Left lung (tissue), 10 donors: ENCODE measurements around the gene ZC3H4. TPM values are rescaled to one million over a fixed set of nuclear protein-coding genes. Genes with fewer than 3 reads are reported as not detected.
A peak's percentile ranks its signal among the peaks of the same experiment; 100 is the strongest.
"Not testable (repeated sequence)": the region's sequence is repeated elsewhere in the genome, so short reads cannot be mapped to it uniquely, and the experiment has no call there.

Experiments used
- ATAC-seq: fragments of 200-7000 bp; cut with Tn5 transposase; one replicate; pipeline ENCODE4 v1.9.1; 2020; ENCODE audit warnings: moderate library complexity
- DNase-seq, 4 donors: peaks; one replicate each; pipeline ENCODE4 v3.0.0-alpha.2; 2013 to 2020
- H3K27ac ChIP-seq, 2 donors: fragments of 200-600 bp; sonication (generic) in 1 of 2; one replicate each; pipeline versions ENCODE4 v1.5.0 to v1.8.0; 2020 to 2021
- H3K27me3 ChIP-seq, 2 donors: fragments of 200-600 bp; sonication (generic) in 1 of 2; one replicate each; pipeline versions ENCODE4 v1.5.0 to v1.8.0; 2020 to 2021
- H3K36me3 ChIP-seq, 2 donors: fragments of 200-600 bp; sonication (generic) in 1 of 2; one replicate each; pipeline versions ENCODE4 v1.5.0 to v1.8.0; 2020 to 2021
- H3K4me1 ChIP-seq, 2 donors: fragments of 200-600 bp; one replicate each; pipeline ENCODE4 v1.8.0; 2021
- H3K4me3 ChIP-seq, 2 donors: fragments of 200-600 bp; sonication (generic) in 1 of 2; one replicate each; pipeline versions ENCODE4 v1.5.0 to v1.8.0; 2020 to 2021; ENCODE audit warnings: mild to moderate bottlenecking in 1 of 2
- H3K9me3 ChIP-seq, 2 donors: fragments of 200-600 bp; sonication (generic) in 1 of 2; one replicate each; pipeline versions ENCODE4 v1.5.0 to v1.8.0; 2020 to 2021
- CTCF ChIP-seq, 2 donors: fragments of 200-600 bp; sonication (generic) in 1 of 2; IDR thresholded peaks; one replicate each; pipeline versions ENCODE4 v1.5.0 to v1.8.0; 2021; ENCODE audit warnings: antibody characterized with exemption in 2 of 2
- intact Hi-C, 2 donors: fragments of 100-400 bp; cut with DNase I; formaldehyde crosslinking; loops; one replicate each; pipeline versions ENCODE4 v1.11.2 to v1.14.2; 2022
- polyA plus RNA-seq, 6 donors: library from polyadenylated mRNA; unstranded; fragments of 120-200 nt; gene quantifications; one replicate each; pipeline ENCODE4 v1.2.1, GENCODE V29; 2013; ENCODE audit not compliant: insufficient read length in 6 of 6
- total RNA-seq, 2 donors: library from RNA; stranded (reverse); fragmentation: NEBNext Ultra II Directional; extraction: Animal tissue kit (Norgen Biotek cat#: 25700); gene quantifications; one replicate each; pipeline ENCODE4 v1.2.1, GENCODE V29; 2021
- donor health status: DM: no; HTN: yes; CAD: no.
- donor health status: DM: no; HTN: no; CAD: no.

Gene ZC3H4
- total and polyA plus RNA-seq, 8 donors, result 36.6 to 48.2 (median 39.2) TPM

DNA sequence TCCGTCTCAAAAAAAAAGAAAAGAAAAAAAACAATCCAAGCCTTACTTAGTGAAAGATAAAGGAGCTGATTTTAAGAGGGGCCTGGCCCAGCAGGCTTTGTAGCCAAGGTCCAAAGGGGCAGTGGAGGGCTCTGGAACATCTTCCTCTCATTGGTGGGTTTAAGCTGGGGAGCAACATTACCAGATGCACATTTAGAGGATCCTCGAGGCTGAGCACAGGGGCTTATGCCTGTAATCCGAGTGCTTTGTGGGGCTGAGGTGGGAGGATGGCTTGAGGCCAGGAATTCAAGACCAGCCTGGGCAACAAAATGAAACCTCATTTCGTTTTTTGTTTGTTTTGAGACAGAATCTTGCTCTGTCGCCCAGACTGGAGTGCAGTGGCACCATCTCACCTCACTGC lies 57.2 kb downstream of the ZC3H4 start:
- Histone ChIP-seq H3K27me3 (no peaks in the 10 kb centered on the region), H3K27ac (no peak overlapping the region), H3K4me3 (no peak overlapping the region), H3K4me1 (no peaks in the 10 kb centered on the region), H3K9me3 (no peaks in the 10 kb centered on the region), H3K36me3 (no peaks in the 10 kb centered on the region)
- no peak for DNase-seq
- no peak for TF ChIP-seq CTCF (IDR thresholded peaks at IDR 0.05)
- ATAC-seq, result no peak
- intact Hi-C loops, result no loop called here

DNA sequence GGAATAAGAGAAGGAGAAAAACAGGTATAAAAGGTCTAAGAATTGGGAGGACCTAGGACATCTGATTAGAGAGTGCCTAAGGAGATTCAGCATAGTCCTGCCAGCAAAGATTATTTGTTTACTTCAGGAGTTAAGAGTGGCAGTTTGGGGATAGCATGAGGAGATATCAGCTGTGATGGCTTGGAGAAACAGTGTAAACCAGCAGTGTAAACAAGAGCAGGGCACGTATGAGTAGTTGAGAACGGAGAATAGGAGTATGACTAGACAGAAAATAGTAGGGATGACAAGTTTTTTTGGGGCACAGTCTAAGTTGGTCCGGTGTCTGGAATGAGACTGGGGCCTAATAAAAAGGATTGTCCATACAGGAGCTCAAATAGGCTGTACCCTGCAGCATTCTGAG lies 63.0 kb downstream of the ZC3H4 start:
- H3K4me1 ChIP-seq, result peaks cover 0 to 16% of the 10 kb centered on the region in 2 donors
- DNase-seq, ATAC-seq, H3K9me3 ChIP-seq, intact Hi-C loops, H3K4me3 ChIP-seq, H3K27ac ChIP-seq, H3K27me3 ChIP-seq, H3K36me3 ChIP-seq: not testable (repeated sequence)

- ATAC-seq, result no peak
- intact Hi-C loops, result no loop called here
These were observed 64.3 kb downstream of the ZC3H4 start for GRCh38 chr19:47049307-47049700.

DNA sequence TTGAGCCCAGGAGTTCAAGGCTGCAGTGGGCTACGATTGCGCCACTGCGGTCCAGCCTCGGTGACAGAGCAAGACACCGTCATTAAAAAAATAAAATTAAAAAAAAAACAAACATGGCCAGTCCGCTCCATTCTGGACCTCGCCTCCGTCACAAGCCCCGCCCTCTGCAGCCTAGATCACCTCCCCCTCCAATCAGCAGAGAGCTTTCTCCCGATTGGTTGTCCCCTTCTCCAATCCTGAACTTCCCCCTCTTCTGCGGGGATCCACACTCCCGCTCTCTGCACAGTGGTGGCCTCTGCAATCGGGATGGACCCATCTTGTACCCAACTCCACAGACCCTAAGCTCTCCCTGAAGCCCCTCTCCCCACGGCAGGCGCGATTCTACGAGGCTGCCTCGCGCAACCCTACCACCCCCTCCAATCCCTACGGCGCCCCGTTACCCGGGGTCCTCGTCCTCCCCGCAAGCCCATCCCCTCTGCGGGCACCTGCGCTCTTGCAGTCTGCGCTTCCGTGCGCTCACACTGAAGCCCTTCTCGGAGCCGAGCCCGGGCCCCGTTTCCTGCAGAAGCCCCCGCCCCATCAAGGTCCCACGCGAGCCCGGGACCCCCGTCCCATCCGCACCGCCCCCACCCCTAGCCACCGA lies 65.7 kb downstream of the ZC3H4 start:
- Histone ChIP-seq H3K36me3 (peaks cover 0 to 16% of the 10 kb centered on the region in 2 donors), H3K27ac (peak overlapping the region; percentile 72 to 88), H3K4me3 (peak overlapping the region; percentile 99 to 100), H3K27me3 (no peaks in the 10 kb centered on the region), H3K9me3 (no peaks in the 10 kb centered on the region), H3K4me1 (peaks cover 0 to 16% of the 10 kb centered on the region in 2 donors)
- intact Hi-C loops, result no loop called here
- peak; percentile 87 for ATAC-seq
- TF ChIP-seq CTCF (IDR thresholded peaks at IDR 0.05), result no peak
- DNase-seq, result peak; percentile 59 to 90 (median 80)

More at GRCh38 chr19:47049307-47049700, 64.3 kb downstream of the ZC3H4 start:
- Histone ChIP-seq H3K4me1 (peaks cover 0 to 16% of the 10 kb centered on the region in 2 donors), H3K9me3 (no peaks in the 10 kb centered on the region), H3K36me3 (peaks cover 0 to 11% of the 10 kb centered on the region in 2 donors), H3K4me3 (peak overlapping the region in 1 of 2 donors; percentile 100), H3K27me3 (no peaks in the 10 kb centered on the region), H3K27ac (peak overlapping the region in 1 of 2 donors; percentile 88)
- TF ChIP-seq CTCF (IDR thresholded peaks at IDR 0.05), result no peak
- no peak for DNase-seq

DNA sequence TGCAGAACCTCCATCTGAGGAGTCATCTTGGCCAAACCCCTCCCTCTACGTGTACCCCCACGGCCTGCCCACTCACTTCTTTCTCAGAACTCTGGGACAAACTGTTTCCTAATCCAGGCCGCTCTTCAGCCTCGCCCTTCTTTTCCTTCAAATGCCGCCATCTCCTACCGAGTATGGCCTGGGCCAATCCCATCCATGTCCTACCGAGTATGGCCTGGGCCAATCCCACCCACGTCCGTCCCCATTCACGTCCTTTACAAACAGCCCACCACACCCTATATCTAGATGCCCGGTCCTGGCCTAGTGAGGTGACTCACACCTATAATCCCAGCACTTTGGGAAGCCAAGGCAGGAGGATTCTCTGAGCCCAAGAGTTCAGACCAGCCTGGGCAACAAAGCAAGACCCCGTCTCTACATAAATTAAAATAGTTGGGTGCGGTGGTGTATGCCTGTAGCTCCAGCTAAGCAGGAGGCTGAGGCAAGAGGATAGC lies 66.3 kb downstream of the ZC3H4 start:
- Histone ChIP-seq H3K9me3 (no peaks in the 10 kb centered on the region), H3K4me3 (peak overlapping the region; percentile 99 to 100), H3K27ac (peak overlapping the region in 1 of 2 donors; percentile 88), H3K4me1 (peaks cover 0 to 16% of the 10 kb centered on the region in 2 donors), H3K27me3 (no peaks in the 10 kb centered on the region), H3K36me3 (peaks cover 0 to 16% of the 10 kb centered on the region in 2 donors)
- no peak for DNase-seq
- TF ChIP-seq CTCF (IDR thresholded peaks at IDR 0.05), result no peak
- ATAC-seq, result no peak
- intact Hi-C loops, result no loop called here
